K562 (cell line): ENCODE data around the gene ORAI1. TPM values are rescaled to one million over a fixed set of nuclear protein-coding genes. Genes with fewer than 3 reads are reported as not detected.

Experiments used
- GTF2E2 ChIP-seq: fragments of 200-800 bp; sonication (Bioruptor generic); IDR thresholded peaks from 2 replicates; pipeline ENCODE4 v1.6.1; 2016; ENCODE audit warnings: missing genetic modification characterization, missing compliant biosample characterization
- GTF2F1 ChIP-seq: IDR thresholded peaks from 2 replicates; pipeline ENCODE4 v1.6.1; 2011; ENCODE audit warnings: low read depth, low read length, improper control_type of control experiment
- HDAC2 ChIP-seq: fragments of 450-650 bp; IDR thresholded peaks from 2 replicates; pipeline ENCODE4 v1.6.1; 2016; ENCODE audit warnings: mild to moderate bottlenecking
- HDGF ChIP-seq: fragments of 450-650 bp; IDR thresholded peaks from 2 replicates; pipeline ENCODE4 v1.6.1; 2016
- MECOM ChIP-seq: fragments of 250-450 bp; sonication (Bioruptor Pico); IDR thresholded peaks from 2 replicates; pipeline ENCODE4 v1.8.0; 2022; ENCODE audit warnings: inconsistent platforms
- MTA3 ChIP-seq: fragments of 450-650 bp; formaldehyde crosslinking; IDR thresholded peaks from 2 replicates; pipeline ENCODE4 v1.6.1; 2017; ENCODE audit warnings: mild to moderate bottlenecking, borderline replicate concordance
- POLR2A ChIP-seq: fragments of 450-650 bp; conservative IDR thresholded peaks from 2 replicates; pipeline ENCODE4 v1.6.1; 2016
- PYGO2 ChIP-seq: fragments of 450-650 bp; IDR thresholded peaks from 2 replicates; pipeline ENCODE4 v1.6.1; 2016; ENCODE audit warnings: mild to moderate bottlenecking, missing genetic modification characterization, moderate library complexity, missing compliant biosample characterization
- RBM17 ChIP-seq: fragments of 200-400 bp; formaldehyde crosslinking; IDR thresholded peaks from 2 replicates; pipeline ENCODE4 v1.6.1; 2017; ENCODE audit warnings: low read depth, mild to moderate bottlenecking, low read length, borderline replicate concordance
- SMAD1 ChIP-seq: fragments of 150-350 bp; IDR thresholded peaks from 2 replicates; pipeline ENCODE4 v1.6.1; 2014; ENCODE audit warnings: low read length, low read depth; ENCODE audit not compliant: partially characterized antibody
- SNIP1 ChIP-seq: fragments of 450-650 bp; IDR thresholded peaks from 2 replicates; pipeline ENCODE4 v1.7.1; 2017; ENCODE audit warnings: low read depth, mild to moderate bottlenecking
- TEAD1 ChIP-seq, 2 experiments: fragments of 450-650 bp in 1 of 2; sonication (generic) in 1 of 2; formaldehyde crosslinking; IDR thresholded peaks; 2 replicates each; pipeline versions ENCODE4 v1.4.0 to v1.8.0; 2020 to 2022; ENCODE audit warnings: mild to moderate bottlenecking in 2 of 2, missing genetic modification reagents in 1 of 2
- U2AF1 ChIP-seq: fragments of 200-400 bp; formaldehyde crosslinking; optimal IDR thresholded peaks from 2 replicates; pipeline ENCODE3; 2017; ENCODE audit warnings: mild to moderate bottlenecking, low read depth, low read length, moderate library complexity
- ZKSCAN3 ChIP-seq: fragments of 250-450 bp; sonication (Bioruptor Pico); IDR thresholded peaks from 2 replicates; pipeline ENCODE4 v1.4.0; 2020
- ZNF75A ChIP-seq: fragments of 450-650 bp; formaldehyde crosslinking; IDR thresholded peaks from 2 replicates; pipeline ENCODE4 v1.4.0; 2020; ENCODE audit warnings: mild to moderate bottlenecking
- polyA plus RNA-seq, 8 experiments: library from polyadenylated mRNA; depleted of rRNA in 4 of 8; stranded (reverse) in 5 of 8; unstranded in 3 of 8; fragments of >200 nt; fragmentation: Nextera tagmentation in 2 of 8; fragmentation: Illumina TruSeq in 1 of 8; extraction: Ambion mirVana in 2 of 8; extraction: Trizol in 1 of 8; gene quantifications; 2 replicates each; pipeline versions ENCODE4 v1.2.1 to v1.2.3, GENCODE V29; 2011 to 2014; ENCODE audit warnings: inconsistent platforms in 1 of 8, missing spikeins in 1 of 8
- total RNA-seq, 7 experiments: library from RNA; depleted of rRNA in 6 of 7; stranded (reverse); fragments of >200 nt in 6 of 7; fragmentation: Illumina TruSeq in 2 of 7; extraction: Trizol in 2 of 7; gene quantifications; 2 replicates each; pipeline versions ENCODE4 v1.2.1 to v1.2.3, GENCODE V29; 2011 to 2021; ENCODE audit warnings: low replicate concordance in 1 of 7
- TF ChIP-seq, protein P1 (sequence below), 2 experiments: fragments of 450-650 bp in 1 of 2; sonication (generic) in 1 of 2; formaldehyde crosslinking in 1 of 2; IDR thresholded peaks; 2 replicates each; pipeline versions ENCODE4 v1.7.1 to v1.9.0; 2016 to 2022; ENCODE audit warnings: inconsistent platforms in 1 of 2, mild to moderate bottlenecking in 1 of 2, missing genetic modification reagents in 1 of 2
- TF ChIP-seq, protein P2 (sequence below): conservative IDR thresholded peaks from 2 replicates; pipeline ENCODE4 v1.6.1; 2011; ENCODE audit warnings: low read depth, mild to moderate bottlenecking, low read length; ENCODE audit not compliant: control insufficient read depth
- TF ChIP-seq, protein P3 (sequence below), 3 experiments: fragments of 200-800 bp in 1 of 3; sonication (Bioruptor generic) in 1 of 3; sonication (generic) in 1 of 3; formaldehyde crosslinking in 1 of 3; IDR thresholded peaks; 2 replicates each; pipeline versions ENCODE4 v1.6.1 to v1.8.0; 2016 to 2022; ENCODE audit warnings: mild to moderate bottlenecking in 2 of 3, missing compliant biosample characterization in 2 of 3, missing genetic modification characterization in 2 of 3, missing genetic modification reagents in 1 of 3

Gene ORAI1
- total and polyA plus RNA-seq, 9 of the 15 experiments (the other 6 are each of a cell fraction or from before 2014, with no cell fraction given): 2.6 to 23.8 (median 9.3) TPM

DNA sequence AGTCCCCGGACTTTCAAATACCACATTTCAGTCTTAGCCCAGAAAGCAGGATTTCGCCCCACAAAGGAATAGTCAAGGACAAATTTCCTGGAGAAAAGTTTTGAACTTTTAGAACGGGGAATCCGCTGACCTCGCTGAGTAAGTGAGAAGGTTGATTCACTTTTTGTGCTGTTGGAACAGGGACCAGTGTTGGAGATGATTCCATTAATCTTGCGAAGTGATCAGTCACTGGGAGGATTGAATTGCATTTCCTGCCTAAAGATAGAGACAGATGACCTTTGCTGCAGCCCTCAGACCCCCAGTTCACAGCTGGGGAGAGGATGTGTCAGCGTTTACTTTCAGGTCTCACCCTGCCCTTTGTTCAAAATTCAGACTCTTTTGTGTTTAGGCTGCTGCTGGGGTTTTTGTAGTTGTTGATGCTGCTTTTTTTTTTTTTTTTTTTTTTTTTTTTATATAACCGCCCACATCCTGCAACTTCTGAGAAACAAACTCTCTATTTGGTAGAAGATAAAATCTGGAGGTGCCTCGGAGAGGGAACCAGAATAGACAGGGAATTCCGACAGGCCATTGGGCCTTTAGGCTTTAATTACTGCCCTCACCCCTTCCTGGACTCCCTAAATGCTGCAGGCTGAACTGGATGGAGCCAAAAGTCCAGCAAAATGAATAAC is 35.7 kb upstream of the ORAI1 start (continued):
- TF ChIP-seq, protein P1, sequence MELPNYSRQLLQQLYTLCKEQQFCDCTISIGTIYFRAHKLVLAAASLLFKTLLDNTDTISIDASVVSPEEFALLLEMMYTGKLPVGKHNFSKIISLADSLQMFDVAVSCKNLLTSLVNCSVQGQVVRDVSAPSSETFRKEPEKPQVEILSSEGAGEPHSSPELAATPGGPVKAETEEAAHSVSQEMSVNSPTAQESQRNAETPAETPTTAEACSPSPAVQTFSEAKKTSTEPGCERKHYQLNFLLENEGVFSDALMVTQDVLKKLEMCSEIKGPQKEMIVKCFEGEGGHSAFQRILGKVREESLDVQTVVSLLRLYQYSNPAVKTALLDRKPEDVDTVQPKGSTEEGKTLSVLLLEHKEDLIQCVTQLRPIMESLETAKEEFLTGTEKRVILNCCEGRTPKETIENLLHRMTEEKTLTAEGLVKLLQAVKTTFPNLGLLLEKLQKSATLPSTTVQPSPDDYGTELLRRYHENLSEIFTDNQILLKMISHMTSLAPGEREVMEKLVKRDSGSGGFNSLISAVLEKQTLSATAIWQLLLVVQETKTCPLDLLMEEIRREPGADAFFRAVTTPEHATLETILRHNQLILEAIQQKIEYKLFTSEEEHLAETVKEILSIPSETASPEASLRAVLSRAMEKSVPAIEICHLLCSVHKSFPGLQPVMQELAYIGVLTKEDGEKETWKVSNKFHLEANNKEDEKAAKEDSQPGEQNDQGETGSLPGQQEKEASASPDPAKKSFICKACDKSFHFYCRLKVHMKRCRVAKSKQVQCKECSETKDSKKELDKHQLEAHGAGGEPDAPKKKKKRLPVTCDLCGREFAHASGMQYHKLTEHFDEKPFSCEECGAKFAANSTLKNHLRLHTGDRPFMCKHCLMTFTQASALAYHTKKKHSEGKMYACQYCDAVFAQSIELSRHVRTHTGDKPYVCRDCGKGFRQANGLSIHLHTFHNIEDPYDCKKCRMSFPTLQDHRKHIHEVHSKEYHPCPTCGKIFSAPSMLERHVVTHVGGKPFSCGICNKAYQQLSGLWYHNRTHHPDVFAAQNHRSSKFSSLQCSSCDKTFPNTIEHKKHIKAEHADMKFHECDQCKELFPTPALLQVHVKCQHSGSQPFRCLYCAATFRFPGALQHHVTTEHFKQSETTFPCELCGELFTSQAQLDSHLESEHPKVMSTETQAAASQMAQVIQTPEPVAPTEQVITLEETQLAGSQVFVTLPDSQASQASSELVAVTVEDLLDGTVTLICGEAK (IDR thresholded peaks at IDR 0.05): no peak
- TF ChIP-seq, protein P1 (CRISPR knock-in tag; IDR thresholded peaks at IDR 0.05): no peak
- TF ChIP-seq HDAC2: no peak
- 0 out of 2 replicates have a peak, but pooled peaks have one; percentile 19 for TF ChIP-seq MTA3
- TF ChIP-seq, protein P2, sequence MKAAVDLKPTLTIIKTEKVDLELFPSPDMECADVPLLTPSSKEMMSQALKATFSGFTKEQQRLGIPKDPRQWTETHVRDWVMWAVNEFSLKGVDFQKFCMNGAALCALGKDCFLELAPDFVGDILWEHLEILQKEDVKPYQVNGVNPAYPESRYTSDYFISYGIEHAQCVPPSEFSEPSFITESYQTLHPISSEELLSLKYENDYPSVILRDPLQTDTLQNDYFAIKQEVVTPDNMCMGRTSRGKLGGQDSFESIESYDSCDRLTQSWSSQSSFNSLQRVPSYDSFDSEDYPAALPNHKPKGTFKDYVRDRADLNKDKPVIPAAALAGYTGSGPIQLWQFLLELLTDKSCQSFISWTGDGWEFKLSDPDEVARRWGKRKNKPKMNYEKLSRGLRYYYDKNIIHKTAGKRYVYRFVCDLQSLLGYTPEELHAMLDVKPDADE: no peak
- TF ChIP-seq ZKSCAN3 (CRISPR knock-in tag): no peak
- TF ChIP-seq MECOM: no peak
- TF ChIP-seq SMAD1: no peak
- no peak for TF ChIP-seq RBM17
- no peak for TF ChIP-seq U2AF1
- no peak for TF ChIP-seq PYGO2 (tag)
- TF ChIP-seq, protein P3, sequence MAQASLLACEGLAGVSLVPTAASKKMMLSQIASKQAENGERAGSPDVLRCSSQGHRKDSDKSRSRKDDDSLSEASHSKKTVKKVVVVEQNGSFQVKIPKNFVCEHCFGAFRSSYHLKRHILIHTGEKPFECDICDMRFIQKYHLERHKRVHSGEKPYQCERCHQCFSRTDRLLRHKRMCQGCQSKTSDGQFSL (CRISPR knock-in tag; IDR thresholded peaks at IDR 0.05): no peak
- TF ChIP-seq, protein P3 (tag; IDR thresholded peaks at IDR 0.05): no peak
- no peak for TF ChIP-seq SNIP1
- TF ChIP-seq GTF2E2: 0 out of 2 replicates have a peak, but pooled peaks have one; percentile 43
- TF ChIP-seq HDGF: no peak
- TF ChIP-seq GTF2F1: no peak
- TF ChIP-seq POLR2A: no peak
- TF ChIP-seq TEAD1 (CRISPR knock-in tag; IDR thresholded peaks at IDR 0.05): no peak
- TF ChIP-seq ZNF75A (CRISPR knock-in tag): no peak
